VCaP (cell line): ENCODE data around the gene RIN3.

Experiments used
- H3K27ac ChIP-seq: fragments of 450-650 bp; 2 replicates; pipeline ENCODE4 v1.5.1; 2017
- CTCF ChIP-seq: fragments of 450-650 bp; conservative IDR thresholded peaks from 2 replicates; pipeline ENCODE4 v1.5.1; 2017; ENCODE audit warnings: mild to moderate bottlenecking, moderate library complexity

Gene RIN3

GRCh38 chr14:92556863-92557543 is 43.4 kb downstream of the RIN3 start:
- TF ChIP-seq CTCF = no peak
- H3K27ac ChIP-seq = no peak overlapping the region

GRCh38 chr14:92557544-92557912 is 43.9 kb downstream of the RIN3 start:
- no peak overlapping the region for H3K27ac ChIP-seq
- no peak for TF ChIP-seq CTCF

- no peak overlapping the region for H3K27ac ChIP-seq
- no peak for TF ChIP-seq CTCF
These were observed 44.7 kb downstream of the RIN3 start for GRCh38 chr14:92558319-92558718.

GRCh38 chr14:92559486-92559885 is 45.9 kb downstream of the RIN3 start:
- TF ChIP-seq CTCF = no peak
- no peak overlapping the region for H3K27ac ChIP-seq

GRCh38 chr14:92560106-92560865 is 46.7 kb downstream of the RIN3 start:
- no peak for TF ChIP-seq CTCF
- H3K27ac ChIP-seq = no peak overlapping the region

- no peak for TF ChIP-seq CTCF
These were observed 48.4 kb downstream of the RIN3 start for GRCh38 chr14:92561906-92562479.

GRCh38 chr14:92563359-92563758 is 49.8 kb downstream of the RIN3 start:
- H3K27ac ChIP-seq = no peak overlapping the region
- TF ChIP-seq CTCF = no peak

More at GRCh38 chr14:92561906-92562479, 48.4 kb downstream of the RIN3 start:
- no peak overlapping the region for H3K27ac ChIP-seq
